ENCODE data around the gene CNGA3.

CNGA3 gene

GRCh38 chr2:98346311-98347236 is at the start of gene CNGA3:
Gene CNGA3 (plus strand): TSS chr2:98346456. CDS start chr2:98369976, 23,520 bp downstream.
- Histone ChIP-seq H3K4me3 (replicated peaks; ENCODE audit: low read depth, low read length) (no peak within 1 kb of the TSS), H3K36me3 (ENCODE audit: control insufficient read depth, insufficient read depth, low read length) (no peaks in the 10 kb centered on the region), H3K27me3 (replicated peaks; ENCODE audit: control insufficient read depth, insufficient read depth, low read length) (peaks cover 3% of the 10 kb centered on the region)
- TF ChIP-seq, protein P1, sequence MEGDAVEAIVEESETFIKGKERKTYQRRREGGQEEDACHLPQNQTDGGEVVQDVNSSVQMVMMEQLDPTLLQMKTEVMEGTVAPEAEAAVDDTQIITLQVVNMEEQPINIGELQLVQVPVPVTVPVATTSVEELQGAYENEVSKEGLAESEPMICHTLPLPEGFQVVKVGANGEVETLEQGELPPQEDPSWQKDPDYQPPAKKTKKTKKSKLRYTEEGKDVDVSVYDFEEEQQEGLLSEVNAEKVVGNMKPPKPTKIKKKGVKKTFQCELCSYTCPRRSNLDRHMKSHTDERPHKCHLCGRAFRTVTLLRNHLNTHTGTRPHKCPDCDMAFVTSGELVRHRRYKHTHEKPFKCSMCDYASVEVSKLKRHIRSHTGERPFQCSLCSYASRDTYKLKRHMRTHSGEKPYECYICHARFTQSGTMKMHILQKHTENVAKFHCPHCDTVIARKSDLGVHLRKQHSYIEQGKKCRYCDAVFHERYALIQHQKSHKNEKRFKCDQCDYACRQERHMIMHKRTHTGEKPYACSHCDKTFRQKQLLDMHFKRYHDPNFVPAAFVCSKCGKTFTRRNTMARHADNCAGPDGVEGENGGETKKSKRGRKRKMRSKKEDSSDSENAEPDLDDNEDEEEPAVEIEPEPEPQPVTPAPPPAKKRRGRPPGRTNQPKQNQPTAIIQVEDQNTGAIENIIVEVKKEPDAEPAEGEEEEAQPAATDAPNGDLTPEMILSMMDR (IDR thresholded peaks at IDR 0.05; ENCODE audit: insufficient read depth, low read length, poor library complexity, severe bottlenecking), result no peak
- DNase-seq (ENCODE audit: extremely low read depth, insufficient read length), result no peak

- H3K36me3 ChIP-seq (ENCODE audit: control insufficient read depth, insufficient read depth, low read length), result no peaks in the 10 kb centered on the region
- H3K4me3 ChIP-seq (replicated peaks; ENCODE audit: low read depth, low read length), result no peak overlapping the region
- TF ChIP-seq, protein P1 (IDR thresholded peaks at IDR 0.05; ENCODE audit: insufficient read depth, low read length, poor library complexity, severe bottlenecking), result peak; percentile 29
- no peaks in the 10 kb centered on the region; the same call in 1 of the 2 replicates for H3K27me3 ChIP-seq (replicated peaks; ENCODE audit: control insufficient read depth, insufficient read depth, low read length)
- no peak for DNase-seq (ENCODE audit: extremely low read depth, insufficient read length)
These were observed 48.2 kb upstream of the CNGA3 start for GRCh38 chr2:98297817-98298682.

- no peaks in the 10 kb centered on the region; the same call in 1 of the 2 replicates for H3K27me3 ChIP-seq (replicated peaks; ENCODE audit: control insufficient read depth, insufficient read depth, low read length)
- no peaks in the 10 kb centered on the region for H3K36me3 ChIP-seq (ENCODE audit: control insufficient read depth, insufficient read depth, low read length)
- no peak overlapping the region for H3K4me3 ChIP-seq (replicated peaks; ENCODE audit: low read depth, low read length)
- TF ChIP-seq, protein P1 (IDR thresholded peaks at IDR 0.05; ENCODE audit: insufficient read depth, low read length, poor library complexity, severe bottlenecking), result no peak
- DNase-seq (ENCODE audit: extremely low read depth, insufficient read length), result no peak
These were observed 47.5 kb upstream of the CNGA3 start for GRCh38 chr2:98298683-98299164.

GRCh38 chr2:98299211-98299905 is 46.9 kb upstream of the CNGA3 start:
- H3K36me3 ChIP-seq (ENCODE audit: control insufficient read depth, insufficient read depth, low read length), result no peaks in the 10 kb centered on the region
- H3K4me3 ChIP-seq (replicated peaks; ENCODE audit: low read depth, low read length), result no peak overlapping the region
- DNase-seq (ENCODE audit: extremely low read depth, insufficient read length), result no peak
- TF ChIP-seq, protein P1 (IDR thresholded peaks at IDR 0.05; ENCODE audit: insufficient read depth, low read length, poor library complexity, severe bottlenecking), result no peak
- no peaks in the 10 kb centered on the region; the same call in 1 of the 2 replicates for H3K27me3 ChIP-seq (replicated peaks; ENCODE audit: control insufficient read depth, insufficient read depth, low read length)

DNA sequence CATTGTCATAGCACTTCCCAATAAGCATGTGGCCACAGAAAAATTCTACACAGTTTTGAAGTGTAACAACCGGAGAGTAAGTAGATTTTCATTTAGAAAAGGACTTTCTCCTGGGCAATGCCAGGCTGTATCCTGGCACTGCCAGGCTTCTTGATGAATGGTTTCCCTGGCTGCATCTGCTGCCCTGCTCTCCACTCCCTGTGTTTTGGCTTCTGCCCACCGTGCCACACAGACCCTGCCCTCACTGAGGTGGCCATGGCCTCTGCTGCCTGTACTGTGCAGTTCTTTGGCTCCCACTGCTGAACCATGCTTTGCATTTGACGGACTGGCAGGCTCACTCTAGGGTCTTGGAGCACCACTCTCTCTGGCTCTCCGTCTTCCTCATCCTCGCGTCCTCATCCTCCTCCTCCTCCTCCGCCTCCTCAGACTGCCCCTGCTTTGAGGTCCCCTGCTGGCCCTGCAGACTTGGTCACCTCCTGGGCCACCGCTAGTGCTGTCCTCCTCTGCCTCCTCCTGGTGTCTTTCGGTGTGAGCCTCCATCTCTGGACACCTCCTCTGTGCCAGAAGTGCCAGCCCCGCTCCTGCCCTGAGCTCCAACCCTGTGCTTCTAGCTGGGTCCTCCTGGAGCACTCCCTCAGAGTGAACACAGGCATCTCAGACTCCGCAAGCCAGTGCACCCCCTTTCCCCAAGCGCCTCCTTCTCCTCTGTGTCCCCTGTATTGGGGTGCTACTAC is 45.9 kb upstream of the CNGA3 start:
- no peaks in the 10 kb centered on the region; the same call in none of the 2 replicates for H3K27me3 ChIP-seq (replicated peaks; ENCODE audit: control insufficient read depth, insufficient read depth, low read length)
- no peaks in the 10 kb centered on the region for H3K36me3 ChIP-seq (ENCODE audit: control insufficient read depth, insufficient read depth, low read length)
- no peak overlapping the region for H3K4me3 ChIP-seq (replicated peaks; ENCODE audit: low read depth, low read length)
- no peak for DNase-seq (ENCODE audit: extremely low read depth, insufficient read length)
- TF ChIP-seq, protein P1 (IDR thresholded peaks at IDR 0.05; ENCODE audit: insufficient read depth, low read length, poor library complexity, severe bottlenecking), result no peak
